Measurements from ENCODE around the gene CCT8. TPM values are rescaled to one million over a fixed set of nuclear protein-coding genes. Genes with fewer than 3 reads are reported as not detected.
A peak's percentile ranks its signal among the peaks of the same experiment; 100 is the strongest.

Gene CCT8
- total and polyA plus RNA-seq, 4 experiments from 2014 or later: 109 to 173 (median 122) TPM

DNA sequence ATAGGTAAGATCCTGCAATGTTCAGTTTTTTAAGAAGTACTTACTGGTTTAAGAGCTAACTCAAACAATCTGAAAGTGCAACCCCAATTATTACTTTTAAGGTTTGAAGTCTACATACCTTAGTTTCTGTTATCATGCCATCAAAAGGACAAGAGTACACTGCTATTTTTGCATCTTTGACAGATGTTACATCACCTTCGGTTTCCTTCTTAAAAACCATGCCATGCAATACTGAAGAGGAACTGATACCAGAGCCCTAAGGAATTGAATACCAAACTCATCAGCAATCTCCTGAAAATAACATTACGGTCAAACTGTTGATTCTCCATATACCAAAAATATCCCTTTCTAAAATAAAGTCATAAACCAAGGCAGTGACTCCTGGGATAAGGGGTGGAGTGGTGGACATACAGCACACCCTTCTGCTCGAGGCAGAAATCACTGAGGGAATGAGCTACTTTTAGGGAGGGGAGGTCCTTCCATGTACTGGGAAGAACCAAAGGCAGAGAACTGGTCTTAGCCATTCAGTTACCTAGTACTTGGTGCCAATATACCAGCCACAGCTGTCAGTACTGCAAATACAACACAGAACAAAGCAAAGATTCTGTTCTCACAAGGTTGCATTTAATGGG, 8.5 kb downstream of the CCT8 start:
- peaks cover 79% of the 10 kb centered on the region for H3K36me3 ChIP-seq (ENCODE audit: insufficient read depth, low read length)
- no peaks in the 10 kb centered on the region for H3K27me3 Mint-ChIP-seq
- H3K27ac ChIP-seq (ENCODE audit: low read depth, low read length): no peak overlapping the region
- H3K27ac Mint-ChIP-seq: no peak overlapping the region
- peaks cover under 1% of the 10 kb centered on the region for H3K4me1 ChIP-seq (ENCODE audit: insufficient read depth, low read length)
- no peaks in the 10 kb centered on the region for H3K27me3 ChIP-seq (ENCODE audit: insufficient read depth, low read length)
- POLR2A ChIA-PET (ENCODE audit: partially characterized antibody): interaction anchor here (0.8 to 1.0 kb wide), 3 partner anchors 9 to 72 kb away, joined by 3 read pairs; partner anchors contain the start of genes CCT8 and LTN1
- no peaks in the 10 kb centered on the region for H3K9me3 ChIP-seq (ENCODE audit: control insufficient read depth in 1 of 2, low read length in 2 of 2)
- no peak overlapping the region for H3K4me3 Mint-ChIP-seq
- intact Hi-C loops (cut with micrococcal nuclease): no loop called here
- no peaks in the 10 kb centered on the region for H3K9me3 Mint-ChIP-seq
- CTCF ChIA-PET (ENCODE audit: partially characterized antibody): no interaction called here
- no peak for DNase-seq
- peaks cover 55 to 84% of the 10 kb centered on the region in 2 donors for H3K36me3 Mint-ChIP-seq
- no peak overlapping the region for H3K4me3 ChIP-seq (ENCODE audit: low read length in 2 of 2)
- peaks cover 2 to 10% (median 5%) of the 10 kb centered on the region in 4 donors for H3K4me1 Mint-ChIP-seq

DNA sequence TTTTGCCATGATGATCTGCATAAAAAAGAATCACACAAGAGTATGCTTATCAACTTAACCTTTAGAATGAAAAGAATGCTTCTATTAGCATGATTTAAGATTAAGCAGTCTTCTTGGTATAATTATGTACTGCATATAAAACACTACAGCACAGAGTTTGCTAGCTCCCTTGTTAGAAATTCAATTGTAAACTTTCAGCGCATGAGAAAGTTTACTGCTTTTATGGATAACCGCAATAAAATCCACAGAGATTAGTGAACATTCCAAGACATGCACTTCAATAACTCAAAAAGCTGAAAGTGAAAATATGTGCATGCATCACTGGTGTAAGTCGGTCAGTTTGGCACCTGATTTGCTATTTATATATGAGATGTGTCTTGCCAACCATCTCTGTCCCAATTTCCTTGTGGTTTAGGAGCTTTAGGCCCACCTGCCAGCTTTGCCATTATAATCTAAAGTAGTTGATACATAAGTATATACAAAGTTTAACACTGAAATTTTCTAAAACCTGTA, 16.9 kb downstream of the CCT8 start:
- Histone ChIP-seq H3K4me1 (ENCODE audit: insufficient read depth, low read length) (no peaks in the 10 kb centered on the region), H3K27me3 (ENCODE audit: insufficient read depth, low read length) (no peaks in the 10 kb centered on the region), H3K4me3 (ENCODE audit: low read length in 2 of 2) (no peak overlapping the region), H3K9me3 (ENCODE audit: control insufficient read depth in 1 of 2, low read length in 2 of 2) (no peaks in the 10 kb centered on the region), H3K36me3 (ENCODE audit: insufficient read depth, low read length) (peaks cover 62% of the 10 kb centered on the region), H3K27ac (ENCODE audit: low read depth, low read length) (no peak overlapping the region)
- no peak overlapping the region for H3K4me3 Mint-ChIP-seq
- peak overlapping the region in 1 of 7 donors; percentile 53 for H3K27ac Mint-ChIP-seq
- intact Hi-C loops (cut with micrococcal nuclease): loop anchor here (2.0 kb wide), 1 partner anchor 16 kb away; the partner anchor contains the start of gene CCT8
- DNase-seq: no peak
- no peaks in the 10 kb centered on the region for H3K9me3 Mint-ChIP-seq
- peaks cover 36 to 51% of the 10 kb centered on the region in 2 donors for H3K36me3 Mint-ChIP-seq
- ChIA-PET POLR2A (ENCODE audit: partially characterized antibody) (no interaction called here), CTCF (ENCODE audit: partially characterized antibody) (interaction anchor here (0.5 to 1.0 kb wide), 3 partner anchors 16 to 41 kb away, joined by 3 read pairs; no protein-coding TSS in a partner anchor)
- no peaks in the 10 kb centered on the region for H3K27me3 Mint-ChIP-seq
- H3K4me1 Mint-ChIP-seq: peaks cover 0 to 3% (median 0%) of the 10 kb centered on the region in 4 donors

DNA sequence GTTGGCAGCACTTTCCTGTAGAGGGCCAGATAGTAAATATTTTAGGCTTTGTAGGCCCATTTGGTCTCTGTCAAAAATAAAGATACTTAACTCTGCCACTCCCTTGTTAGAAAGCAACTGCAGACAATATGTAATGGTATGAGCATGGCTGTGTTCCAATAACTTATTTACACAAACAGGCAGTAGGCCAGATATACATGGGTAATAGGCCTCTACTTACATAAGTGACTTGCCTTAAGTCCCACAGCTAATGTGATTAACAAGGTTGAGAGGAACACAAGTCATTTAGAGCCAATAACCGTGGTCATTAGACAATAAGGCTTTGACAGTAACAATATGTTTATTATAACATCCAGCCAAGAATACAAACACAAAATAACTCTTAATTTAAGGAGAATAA, 17.4 kb downstream of the CCT8 start:
- DNase-seq: no peak
- no peaks in the 10 kb centered on the region for H3K27me3 ChIP-seq (ENCODE audit: insufficient read depth, low read length)
- H3K4me3 ChIP-seq (ENCODE audit: low read length in 2 of 2): no peak overlapping the region
- Mint-ChIP-seq H3K9me3 (no peaks in the 10 kb centered on the region), H3K27me3 (no peaks in the 10 kb centered on the region), H3K4me3 (no peak overlapping the region), H3K27ac (peak overlapping the region in 2 of 7 donors; percentile 43 to 53), H3K4me1 (no peaks in the 10 kb centered on the region), H3K36me3 (peaks cover 30 to 45% of the 10 kb centered on the region in 2 donors)
- peaks cover 60% of the 10 kb centered on the region for H3K36me3 ChIP-seq (ENCODE audit: insufficient read depth, low read length)
- no peaks in the 10 kb centered on the region for H3K4me1 ChIP-seq (ENCODE audit: insufficient read depth, low read length)
- intact Hi-C loops (cut with micrococcal nuclease): loop anchor here (2.0 kb wide), 1 partner anchor 17 kb away; the partner anchor contains the start of gene CCT8
- H3K9me3 ChIP-seq (ENCODE audit: control insufficient read depth in 1 of 2, low read length in 2 of 2): no peaks in the 10 kb centered on the region
- POLR2A ChIA-PET (ENCODE audit: partially characterized antibody): no interaction called here
- no peak overlapping the region for H3K27ac ChIP-seq (ENCODE audit: low read depth, low read length)
- CTCF ChIA-PET (ENCODE audit: partially characterized antibody): interaction anchor here (0.9 to 1.0 kb wide), 2 partner anchors 16 to 80 kb away, joined by 3 read pairs; no protein-coding TSS in a partner anchor

DNA sequence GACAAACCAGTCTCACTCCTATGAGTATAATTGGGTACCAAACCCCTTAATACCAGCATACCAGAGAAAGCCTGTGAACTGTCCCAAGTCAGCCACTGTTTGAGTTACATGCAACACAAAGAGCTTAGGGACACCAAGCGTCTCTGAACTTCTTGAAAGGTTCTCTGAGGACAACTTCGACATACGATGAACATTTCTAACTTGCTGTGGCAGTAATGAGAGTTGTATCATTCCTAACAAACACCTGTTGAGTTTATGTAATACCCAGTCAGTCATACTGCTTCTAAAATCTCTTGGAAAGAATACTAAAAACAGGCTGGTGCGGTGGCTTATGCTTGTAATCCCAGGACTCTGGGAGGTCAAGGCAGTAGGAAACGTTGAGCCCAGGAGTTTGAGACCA, 18.4 kb downstream of the CCT8 start:
- Mint-ChIP-seq H3K27me3 (no peaks in the 10 kb centered on the region), H3K27ac (peak overlapping the region in 1 of 7 donors; percentile 64), H3K4me1 (no peaks in the 10 kb centered on the region), H3K4me3 (no peak overlapping the region), H3K9me3 (no peaks in the 10 kb centered on the region), H3K36me3 (peaks cover 28 to 37% of the 10 kb centered on the region in 2 donors)
- Histone ChIP-seq H3K9me3 (ENCODE audit: control insufficient read depth in 1 of 2, low read length in 2 of 2) (no peaks in the 10 kb centered on the region), H3K36me3 (ENCODE audit: insufficient read depth, low read length) (peaks cover 59% of the 10 kb centered on the region), H3K4me3 (ENCODE audit: low read length in 2 of 2) (no peak overlapping the region), H3K27ac (ENCODE audit: low read depth, low read length) (no peak overlapping the region), H3K27me3 (ENCODE audit: insufficient read depth, low read length) (no peaks in the 10 kb centered on the region), H3K4me1 (ENCODE audit: insufficient read depth, low read length) (no peaks in the 10 kb centered on the region)
- POLR2A ChIA-PET (ENCODE audit: partially characterized antibody): interaction anchor here (0.6 kb wide), 1 partner anchor 10 kb away, joined by 3 read pairs; no protein-coding TSS in a partner anchor
- intact Hi-C loops (cut with micrococcal nuclease): no loop called here
- CTCF ChIA-PET (ENCODE audit: partially characterized antibody): interaction anchor here (0.9 kb wide), 1 partner anchor 79 kb away, joined by 3 read pairs; no protein-coding TSS in a partner anchor
- DNase-seq: no peak

DNA sequence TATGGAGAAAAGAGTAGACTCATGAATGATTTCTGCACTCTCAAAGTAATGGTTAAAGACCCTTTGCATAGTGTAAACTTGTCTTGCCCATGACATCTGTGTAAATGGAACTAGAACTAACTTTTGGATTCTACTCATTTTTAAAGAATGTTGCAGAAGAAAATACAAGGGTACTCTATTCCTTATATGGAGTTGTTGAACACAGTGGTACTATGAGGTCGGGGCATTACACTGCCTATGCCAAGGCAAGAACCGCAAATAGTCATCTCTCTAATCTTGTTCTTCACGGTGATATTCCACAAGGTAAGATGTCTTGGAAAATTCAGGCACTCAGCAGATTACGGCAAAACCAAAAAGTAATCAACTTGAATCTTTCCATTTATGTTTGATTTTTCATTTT, 19.8 kb downstream of the CCT8 start:
- CTCF ChIA-PET (ENCODE audit: partially characterized antibody): no interaction called here
- intact Hi-C loops (cut with micrococcal nuclease): no loop called here

DNA sequence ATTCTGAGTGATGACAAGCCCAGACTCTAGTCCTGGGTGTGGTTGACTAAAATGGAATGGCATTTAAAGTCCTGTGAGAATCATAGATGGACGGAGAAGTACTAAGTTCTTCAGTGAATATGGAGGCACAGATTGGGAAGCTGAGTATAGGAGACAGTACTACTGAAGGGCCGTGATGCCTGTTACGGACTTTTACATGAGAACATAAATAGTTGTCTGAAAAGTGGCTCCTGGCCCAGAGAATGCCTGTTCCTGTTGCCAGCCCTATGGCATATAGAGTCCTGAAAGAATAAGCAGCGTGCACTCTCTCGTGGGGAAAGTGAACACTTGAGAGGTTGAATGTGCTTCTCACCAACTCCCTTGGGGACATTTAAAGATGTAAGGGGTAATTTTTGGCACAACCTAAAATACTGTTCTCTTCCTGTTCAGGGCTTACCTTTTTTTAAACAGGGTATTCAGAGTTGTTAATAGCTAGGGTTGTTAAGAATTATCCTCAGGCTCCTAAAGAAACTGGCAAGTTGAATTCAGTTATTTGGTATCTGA, 20.4 kb downstream of the CCT8 start:
- Histone ChIP-seq H3K4me1 (ENCODE audit: insufficient read depth, low read length) (no peaks in the 10 kb centered on the region), H3K27me3 (ENCODE audit: insufficient read depth, low read length) (no peaks in the 10 kb centered on the region), H3K4me3 (ENCODE audit: low read length in 2 of 2) (no peak overlapping the region), H3K27ac (ENCODE audit: low read depth, low read length) (no peak overlapping the region), H3K9me3 (ENCODE audit: control insufficient read depth in 1 of 2, low read length in 2 of 2) (no peaks in the 10 kb centered on the region), H3K36me3 (ENCODE audit: insufficient read depth, low read length) (peaks cover 64% of the 10 kb centered on the region)
- Mint-ChIP-seq H3K4me1 (no peaks in the 10 kb centered on the region), H3K9me3 (no peaks in the 10 kb centered on the region), H3K27me3 (no peaks in the 10 kb centered on the region), H3K36me3 (peaks cover 28 to 42% of the 10 kb centered on the region in 2 donors), H3K4me3 (no peak overlapping the region), H3K27ac (peak overlapping the region in 2 of 7 donors; percentile 15 to 48)
- POLR2A ChIA-PET (ENCODE audit: partially characterized antibody): no interaction called here
- CTCF ChIA-PET (ENCODE audit: partially characterized antibody): no interaction called here
- DNase-seq: no peak
- intact Hi-C loops (cut with micrococcal nuclease): no loop called here

More for the DNA sequence above, 19.8 kb downstream of the CCT8 start:
- peaks cover 63% of the 10 kb centered on the region for H3K36me3 ChIP-seq (ENCODE audit: insufficient read depth, low read length)
- no peak for DNase-seq
- H3K4me1 ChIP-seq (ENCODE audit: insufficient read depth, low read length): no peaks in the 10 kb centered on the region
- H3K27me3 ChIP-seq (ENCODE audit: insufficient read depth, low read length): no peaks in the 10 kb centered on the region
- Mint-ChIP-seq H3K4me1 (no peaks in the 10 kb centered on the region), H3K27ac (peak overlapping the region in 2 of 7 donors; percentile 15 to 48), H3K36me3 (peaks cover 28 to 38% of the 10 kb centered on the region in 2 donors), H3K4me3 (no peak overlapping the region), H3K9me3 (no peaks in the 10 kb centered on the region), H3K27me3 (no peaks in the 10 kb centered on the region)
- H3K9me3 ChIP-seq (ENCODE audit: control insufficient read depth in 1 of 2, low read length in 2 of 2): no peaks in the 10 kb centered on the region
- H3K4me3 ChIP-seq (ENCODE audit: low read length in 2 of 2): no peak overlapping the region
- POLR2A ChIA-PET (ENCODE audit: partially characterized antibody): no interaction called here
- H3K27ac ChIP-seq (ENCODE audit: low read depth, low read length): no peak overlapping the region

DNA sequence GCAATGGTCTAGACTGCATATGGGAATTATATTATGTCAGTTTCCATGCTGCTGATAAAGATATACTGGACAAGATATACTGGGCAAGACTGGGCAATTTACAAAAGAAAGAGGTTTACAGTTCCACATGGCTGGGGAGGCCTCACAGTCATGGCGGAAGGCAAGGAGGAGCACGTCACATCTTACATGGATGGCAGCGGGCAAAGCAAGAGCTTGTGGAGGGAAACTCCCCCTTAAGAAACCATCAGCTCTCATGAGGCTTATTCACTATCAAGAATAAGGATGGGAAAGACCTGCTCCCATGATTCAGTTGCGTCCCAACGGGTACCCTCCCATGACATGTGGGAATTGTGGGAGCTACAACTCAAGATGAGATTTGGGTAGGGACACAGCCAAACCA, 21.2 kb downstream of the CCT8 start:
- Histone ChIP-seq H3K4me1 (ENCODE audit: insufficient read depth, low read length) (no peaks in the 10 kb centered on the region), H3K36me3 (ENCODE audit: insufficient read depth, low read length) (peaks cover 61% of the 10 kb centered on the region), H3K4me3 (ENCODE audit: low read length in 2 of 2) (no peak overlapping the region), H3K9me3 (ENCODE audit: control insufficient read depth in 1 of 2, low read length in 2 of 2) (no peaks in the 10 kb centered on the region), H3K27me3 (ENCODE audit: insufficient read depth, low read length) (no peaks in the 10 kb centered on the region), H3K27ac (ENCODE audit: low read depth, low read length) (no peak overlapping the region)
- no peak for DNase-seq
- ChIA-PET CTCF (ENCODE audit: partially characterized antibody) (no interaction called here), POLR2A (ENCODE audit: partially characterized antibody) (no interaction called here)
- intact Hi-C loops (cut with micrococcal nuclease): no loop called here
- H3K27ac Mint-ChIP-seq: no peak overlapping the region
- H3K9me3 Mint-ChIP-seq: no peaks in the 10 kb centered on the region
- no peaks in the 10 kb centered on the region for H3K4me1 Mint-ChIP-seq
- no peaks in the 10 kb centered on the region for H3K27me3 Mint-ChIP-seq
- H3K4me3 Mint-ChIP-seq: no peak overlapping the region
- H3K36me3 Mint-ChIP-seq: peaks cover 35 to 45% of the 10 kb centered on the region in 2 donors
